Measurements from ENCODE around the gene DHCR7.

The DHCR7 gene

GRCh38 chr11:71386202-71386601 lies 62.0 kb downstream of the DHCR7 start:
- DNase-seq (ENCODE audit: low read depth, low spot score): no peak

- DNase-seq (ENCODE audit: low read depth, low spot score): no peak
These were observed 63.1 kb downstream of the DHCR7 start for GRCh38 chr11:71385091-71385490.

GRCh38 chr11:71384561-71384960 lies 63.6 kb downstream of the DHCR7 start:
- no peak for DNase-seq (ENCODE audit: low read depth, low spot score)

Measured in brain pericyte (primary cell).